HG02642 (cell line): ENCODE data around the gene CAPSL.
"Not testable (repeated sequence)": the region's sequence is repeated elsewhere in the genome, so short reads cannot be mapped to it uniquely, and the experiment has no call there.

Experiments used
- ATAC-seq: cut with Tn5 transposase; IDR thresholded peaks from one replicate; pipeline ENCODE4 v1.9.1; 2021; ENCODE audit warnings: mild to moderate bottlenecking; ENCODE audit not compliant: unreplicated experiment, poor library complexity

The CAPSL gene

DNA sequence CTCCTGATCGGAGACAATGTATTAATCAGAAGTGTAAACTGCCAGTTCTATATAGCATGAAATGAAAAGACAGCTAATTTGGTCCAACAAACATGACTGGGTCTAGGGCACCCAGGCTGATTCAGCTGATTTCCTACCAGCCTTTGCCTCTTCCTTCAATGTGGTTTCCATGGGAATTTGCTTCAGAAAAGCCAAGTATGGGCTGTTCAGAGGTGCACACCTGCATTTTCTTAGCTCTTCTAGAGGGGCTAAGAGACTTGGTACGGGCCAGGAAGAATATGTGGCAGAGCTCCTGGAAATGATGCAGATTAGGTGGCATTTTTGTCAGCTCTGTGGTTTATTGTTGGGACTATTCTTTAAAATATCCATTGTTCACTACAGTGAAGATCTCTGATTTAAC lies 59.3 kb downstream of the CAPSL start:
- no peak for ATAC-seq

DNA sequence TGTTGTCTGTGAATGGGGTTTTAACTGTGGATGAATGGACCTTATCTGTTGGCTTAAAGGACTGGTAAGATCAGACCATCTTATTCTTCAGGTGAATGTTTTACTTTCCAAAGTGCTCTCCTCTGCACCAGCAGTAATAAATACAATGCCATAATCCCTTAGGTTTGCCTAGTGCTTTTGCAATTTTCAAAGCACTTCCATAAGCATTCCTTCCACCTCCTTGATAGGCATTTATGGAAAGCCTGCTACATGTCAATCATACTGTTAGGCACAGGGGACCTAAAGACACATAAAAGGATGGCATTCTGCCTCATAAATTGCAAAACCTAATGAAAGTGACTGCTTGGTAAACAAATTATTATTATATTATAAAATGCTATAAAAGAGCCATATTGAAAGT lies 60.3 kb downstream of the CAPSL start:
- no peak for ATAC-seq

- ATAC-seq: no peak
Measured at GRCh38 chr5:35877655-35878054, 60.8 kb downstream of the CAPSL start.

GRCh38 chr5:35876922-35877321 lies 61.5 kb downstream of the CAPSL start:
- no peak for ATAC-seq

- no peak for ATAC-seq
Measured at GRCh38 chr5:35876454-35876853, 62.0 kb downstream of the CAPSL start.

- ATAC-seq: no peak
Measured at GRCh38 chr5:35870605-35871004, 67.8 kb downstream of the CAPSL start.

GRCh38 chr5:35869685-35870277 lies 68.6 kb downstream of the CAPSL start:
- ATAC-seq: no peak

DNA sequence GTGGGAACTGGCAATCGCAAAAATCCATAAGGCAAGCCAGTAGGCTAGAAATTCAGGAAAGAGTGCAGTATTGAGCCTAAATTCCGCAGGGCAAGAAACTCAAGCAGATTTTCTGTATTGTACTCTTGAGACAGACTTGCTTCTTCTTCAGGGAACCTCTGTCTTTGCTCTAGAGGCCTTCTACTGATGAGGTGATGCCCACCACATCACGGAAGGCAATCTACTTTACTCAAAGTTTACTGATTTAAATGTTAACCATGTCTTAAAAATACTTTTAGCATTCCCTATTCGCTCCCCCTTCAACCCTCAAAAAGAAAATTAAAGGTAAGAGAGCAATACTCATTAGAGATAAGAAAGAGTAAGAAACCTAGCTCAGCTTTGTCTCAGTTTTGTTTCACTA lies 70.4 kb downstream of the CAPSL start:
- ATAC-seq: no peak

GRCh38 chr5:35863159-35863558 lies 75.3 kb downstream of the CAPSL start:
- no peak for ATAC-seq

GRCh38 chr5:35862126-35862525 lies 76.3 kb downstream of the CAPSL start:
- ATAC-seq: no peak

- ATAC-seq: no peak
Measured at GRCh38 chr5:35861718-35862117, 76.7 kb downstream of the CAPSL start.

DNA sequence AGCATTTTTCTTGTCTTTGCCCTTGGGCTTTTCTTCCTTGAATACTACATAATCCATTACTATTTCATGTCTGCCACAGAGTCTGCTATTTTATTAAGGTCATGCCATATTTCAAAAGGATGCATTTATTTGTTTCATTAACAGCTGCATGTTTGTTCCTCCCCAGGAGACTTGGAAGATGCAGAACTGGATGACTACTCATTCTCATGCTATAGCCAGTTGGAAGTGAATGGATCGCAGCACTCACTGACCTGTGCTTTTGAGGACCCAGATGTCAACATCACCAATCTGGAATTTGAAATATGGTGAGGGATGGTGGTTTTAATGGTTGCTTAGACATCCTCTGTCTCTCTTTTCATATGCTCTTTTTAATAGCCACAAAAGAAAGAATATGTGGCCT lies 77.7 kb downstream of the CAPSL start:
- ATAC-seq: no peak

DNA sequence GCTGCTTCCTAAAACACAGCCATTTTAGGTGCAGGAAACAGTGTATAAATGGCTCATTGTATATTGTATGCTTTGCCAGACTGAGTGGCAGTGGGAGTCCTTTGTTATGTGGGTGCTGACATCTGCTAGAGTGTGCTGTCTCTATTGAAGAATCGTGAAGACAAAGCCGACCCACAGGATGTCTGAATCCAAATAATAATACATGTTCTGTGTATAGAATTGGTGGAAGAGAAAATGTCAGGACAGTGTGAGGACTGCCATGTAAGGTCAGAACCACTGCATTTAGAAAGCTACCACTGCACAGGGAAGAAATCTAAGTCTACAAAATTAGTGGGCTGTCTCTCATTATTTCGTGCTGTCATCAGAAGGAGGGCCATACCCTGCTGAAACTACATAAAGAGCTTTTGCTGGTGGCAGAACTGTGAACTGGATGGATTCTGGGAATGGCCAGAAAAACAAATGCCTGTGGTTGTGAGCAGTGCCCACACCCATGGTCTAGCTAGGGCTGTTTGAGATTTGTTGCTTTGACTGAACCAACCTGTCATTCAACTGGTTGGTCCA lies 79.2 kb downstream of the CAPSL start:
- no peak for ATAC-seq

GRCh38 chr5:35857606-35858205 lies 80.7 kb downstream of the CAPSL start:
- ATAC-seq: no peak

DNA sequence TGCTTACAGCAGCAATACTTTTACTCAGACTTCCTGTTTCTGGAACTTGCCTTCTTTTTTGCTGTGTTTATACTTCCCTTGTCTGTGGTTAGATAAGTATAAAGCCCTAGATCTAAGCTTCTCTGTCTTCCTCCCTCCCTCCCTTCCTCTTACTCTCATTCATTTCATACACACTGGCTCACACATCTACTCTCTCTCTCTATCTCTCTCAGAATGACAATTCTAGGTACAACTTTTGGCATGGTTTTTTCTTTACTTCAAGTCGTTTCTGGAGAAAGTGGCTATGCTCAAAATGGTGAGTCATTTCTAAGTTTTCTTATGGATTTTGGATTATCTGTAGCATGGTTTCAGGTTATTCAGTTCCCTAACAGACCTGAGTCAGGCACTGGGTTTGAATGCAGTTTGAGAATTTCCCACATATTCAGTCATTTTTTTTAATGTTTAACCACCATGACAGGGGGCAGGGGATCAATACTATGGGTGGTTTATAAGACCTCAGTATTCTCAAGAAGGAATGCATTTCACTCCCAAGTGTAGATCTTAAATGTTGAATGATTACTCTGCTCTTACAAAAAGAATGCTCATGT lies 81.6 kb downstream of the CAPSL start, which contains the start of gene IL7R:
IL7R (plus strand) TSS at position 127 of the 587 bp plus-strand sequence; CDS start at position 214, 87 bp downstream.
- no peak for ATAC-seq

GRCh38 chr5:35856186-35856764 lies 82.1 kb downstream of the CAPSL start:
- not testable (repeated sequence) for ATAC-seq

GRCh38 chr5:35855187-35855586 lies 83.2 kb downstream of the CAPSL start:
- ATAC-seq: no peak
